ENCODE results near the gene RGS12.

RGS12 gene, protein sequence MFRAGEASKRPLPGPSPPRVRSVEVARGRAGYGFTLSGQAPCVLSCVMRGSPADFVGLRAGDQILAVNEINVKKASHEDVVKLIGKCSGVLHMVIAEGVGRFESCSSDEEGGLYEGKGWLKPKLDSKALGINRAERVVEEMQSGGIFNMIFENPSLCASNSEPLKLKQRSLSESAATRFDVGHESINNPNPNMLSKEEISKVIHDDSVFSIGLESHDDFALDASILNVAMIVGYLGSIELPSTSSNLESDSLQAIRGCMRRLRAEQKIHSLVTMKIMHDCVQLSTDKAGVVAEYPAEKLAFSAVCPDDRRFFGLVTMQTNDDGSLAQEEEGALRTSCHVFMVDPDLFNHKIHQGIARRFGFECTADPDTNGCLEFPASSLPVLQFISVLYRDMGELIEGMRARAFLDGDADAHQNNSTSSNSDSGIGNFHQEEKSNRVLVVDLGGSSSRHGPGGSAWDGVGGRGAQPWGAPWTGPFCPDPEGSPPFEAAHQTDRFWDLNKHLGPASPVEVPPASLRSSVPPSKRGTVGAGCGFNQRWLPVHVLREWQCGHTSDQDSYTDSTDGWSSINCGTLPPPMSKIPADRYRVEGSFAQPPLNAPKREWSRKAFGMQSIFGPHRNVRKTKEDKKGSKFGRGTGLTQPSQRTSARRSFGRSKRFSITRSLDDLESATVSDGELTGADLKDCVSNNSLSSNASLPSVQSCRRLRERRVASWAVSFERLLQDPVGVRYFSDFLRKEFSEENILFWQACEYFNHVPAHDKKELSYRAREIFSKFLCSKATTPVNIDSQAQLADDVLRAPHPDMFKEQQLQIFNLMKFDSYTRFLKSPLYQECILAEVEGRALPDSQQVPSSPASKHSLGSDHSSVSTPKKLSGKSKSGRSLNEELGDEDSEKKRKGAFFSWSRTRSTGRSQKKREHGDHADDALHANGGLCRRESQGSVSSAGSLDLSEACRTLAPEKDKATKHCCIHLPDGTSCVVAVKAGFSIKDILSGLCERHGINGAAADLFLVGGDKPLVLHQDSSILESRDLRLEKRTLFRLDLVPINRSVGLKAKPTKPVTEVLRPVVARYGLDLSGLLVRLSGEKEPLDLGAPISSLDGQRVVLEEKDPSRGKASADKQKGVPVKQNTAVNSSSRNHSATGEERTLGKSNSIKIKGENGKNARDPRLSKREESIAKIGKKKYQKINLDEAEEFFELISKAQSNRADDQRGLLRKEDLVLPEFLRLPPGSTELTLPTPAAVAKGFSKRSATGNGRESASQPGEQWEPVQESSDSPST (N-terminal part only)

DNA sequence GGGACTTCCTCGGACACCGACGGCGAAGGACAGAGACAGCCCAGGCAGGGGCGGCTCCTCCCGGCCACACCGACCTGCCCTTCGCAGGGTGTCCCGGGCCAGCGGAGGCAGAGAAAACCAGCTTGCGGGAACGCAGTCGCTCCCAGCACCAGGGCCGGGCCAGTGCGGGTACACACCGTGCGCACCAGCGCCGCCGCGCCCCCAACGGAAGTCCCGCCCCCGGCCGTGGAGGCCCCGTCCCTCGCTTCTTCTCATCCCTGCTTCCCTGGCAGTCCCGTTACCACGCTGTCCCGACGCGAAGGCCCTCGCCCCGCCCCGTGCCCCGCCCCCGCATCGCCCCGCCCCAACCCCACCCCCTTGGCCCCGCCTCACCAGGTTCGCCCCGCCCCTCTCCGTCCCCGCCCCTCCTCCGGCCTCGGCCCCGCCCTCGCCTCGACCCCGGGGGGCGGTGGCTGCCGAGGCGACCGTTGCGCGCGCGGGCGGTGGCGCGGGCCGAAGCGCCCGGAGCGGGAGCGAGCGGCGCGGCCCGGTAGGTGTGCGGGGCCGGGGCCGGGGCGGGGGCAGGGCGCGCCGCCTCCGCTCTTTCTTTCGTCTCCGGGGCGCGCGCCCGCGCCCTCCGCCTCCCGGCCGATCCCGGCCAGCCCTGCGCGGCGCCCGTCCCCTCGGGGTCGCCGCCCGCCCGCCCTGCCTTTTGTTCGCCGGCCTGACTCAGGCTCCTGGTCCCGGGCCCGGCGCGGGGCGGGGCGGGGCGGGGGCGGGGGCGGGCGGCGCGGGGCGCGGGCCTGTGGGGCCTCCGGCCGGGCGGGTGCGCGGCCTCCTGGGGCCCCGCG is at the start of gene RGS12:
Gene RGS12 (plus strand): TSS at position 451 of the 830 bp plus-strand sequence. CDS start 23,150 bp downstream, outside the sequence.
- FAIRE-seq, result peak; percentile 81

DNA sequence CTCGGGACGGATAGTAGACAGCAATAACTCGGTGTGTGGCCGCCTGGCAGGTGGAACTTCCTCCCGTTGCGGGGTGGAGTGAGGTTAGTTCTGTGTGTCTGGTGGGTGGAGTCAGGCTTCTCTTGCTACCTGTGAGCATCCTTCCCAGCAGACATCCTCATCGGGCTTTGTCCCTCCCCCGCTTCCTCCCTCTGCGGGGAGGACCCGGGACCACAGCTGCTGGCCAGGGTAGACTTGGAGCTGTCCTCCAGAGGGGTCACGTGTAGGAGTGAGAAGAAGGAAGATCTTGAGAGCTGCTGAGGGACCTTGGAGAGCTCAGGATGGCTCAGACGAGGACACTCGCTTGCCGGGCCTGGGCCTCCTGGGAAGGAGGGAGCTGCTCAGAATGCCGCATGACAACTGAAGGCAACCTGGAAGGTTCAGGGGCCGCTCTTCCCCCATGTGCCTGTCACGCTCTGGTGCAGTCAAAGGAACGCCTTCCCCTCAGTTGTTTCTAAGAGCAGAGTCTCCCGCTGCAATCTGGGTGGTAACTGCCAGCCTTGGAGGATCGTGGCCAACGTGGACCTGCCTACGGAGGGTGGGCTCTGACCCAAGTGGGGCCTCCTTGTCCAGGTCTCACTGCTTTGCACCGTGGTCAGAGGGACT is 49.6 kb upstream of the RGS12 start:
- no peak for DNase-seq (ENCODE audit: insufficient read length, low spot score)
- FAIRE-seq, result no peak

More for the DNA sequence above, at the start of gene RGS12:
- DNase-seq (ENCODE audit: insufficient read length, low spot score), result peak; percentile 100

DNA sequence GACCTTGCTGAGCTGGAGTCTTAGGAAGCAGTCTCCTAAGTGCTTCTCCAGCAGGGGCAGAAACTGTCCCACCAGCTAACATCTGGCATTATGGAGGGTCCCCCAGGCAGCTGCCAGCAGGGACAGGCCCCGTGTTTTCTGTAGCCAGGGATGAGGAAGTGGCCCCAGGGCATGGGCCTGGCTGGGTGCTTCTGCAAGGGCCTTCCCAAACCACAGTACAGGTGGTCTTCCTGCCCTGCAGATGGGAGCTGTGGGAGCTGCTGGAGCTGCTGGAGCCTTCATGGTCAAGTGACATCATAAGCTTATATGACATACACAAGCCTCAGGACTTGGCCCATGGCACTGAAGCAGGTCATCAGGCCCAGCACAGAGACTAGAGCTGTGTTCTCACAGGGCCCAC is 48.8 kb upstream of the RGS12 start:
- no peak for FAIRE-seq
- no peak for DNase-seq (ENCODE audit: insufficient read length, low spot score)

DNA sequence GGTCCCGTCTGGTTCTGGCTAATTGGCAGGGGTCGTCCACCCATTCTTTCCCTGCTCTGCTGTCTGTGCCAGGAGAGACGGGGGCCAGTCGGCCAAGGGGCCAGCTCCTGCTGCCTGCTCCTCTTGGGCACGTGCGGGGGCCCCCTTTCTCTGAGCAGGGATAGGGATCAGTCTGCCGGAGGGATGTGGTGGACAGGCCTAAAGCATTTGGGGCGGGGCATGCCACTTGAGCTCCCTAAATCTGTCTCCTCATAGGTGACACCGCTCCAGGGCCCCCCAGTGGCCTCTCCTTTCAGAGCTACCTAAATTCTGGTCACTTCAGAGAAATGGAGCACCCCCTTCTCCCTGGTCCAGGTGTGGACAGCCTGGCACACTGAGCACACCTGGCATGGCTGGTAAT is 48.1 kb upstream of the RGS12 start:
- FAIRE-seq (no peak), DNase-seq (ENCODE audit: insufficient read length, low spot score) (no peak)

DNA sequence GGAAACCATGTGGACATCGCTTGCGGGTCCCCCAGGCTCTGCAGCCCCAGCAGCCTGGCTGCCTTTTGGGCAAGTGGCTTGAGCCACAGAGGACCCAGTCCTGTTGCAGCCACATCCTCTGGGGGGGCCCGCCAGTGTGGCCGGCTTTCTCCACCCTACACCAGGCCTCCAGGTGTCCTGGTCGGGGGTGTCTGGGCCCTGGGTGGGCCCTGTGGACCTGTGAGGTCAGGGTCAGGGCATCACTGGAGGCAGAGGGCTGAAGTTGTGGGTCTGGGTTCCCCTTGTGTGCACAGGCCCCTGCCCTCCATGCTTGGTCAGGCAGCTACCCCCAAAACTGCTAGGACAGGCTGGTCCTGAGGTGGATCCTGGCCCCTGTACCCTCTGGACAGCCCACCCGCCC is 47.1 kb upstream of the RGS12 start:
- DNase-seq (ENCODE audit: insufficient read length, low spot score), result no peak
- no peak for FAIRE-seq

DNA sequence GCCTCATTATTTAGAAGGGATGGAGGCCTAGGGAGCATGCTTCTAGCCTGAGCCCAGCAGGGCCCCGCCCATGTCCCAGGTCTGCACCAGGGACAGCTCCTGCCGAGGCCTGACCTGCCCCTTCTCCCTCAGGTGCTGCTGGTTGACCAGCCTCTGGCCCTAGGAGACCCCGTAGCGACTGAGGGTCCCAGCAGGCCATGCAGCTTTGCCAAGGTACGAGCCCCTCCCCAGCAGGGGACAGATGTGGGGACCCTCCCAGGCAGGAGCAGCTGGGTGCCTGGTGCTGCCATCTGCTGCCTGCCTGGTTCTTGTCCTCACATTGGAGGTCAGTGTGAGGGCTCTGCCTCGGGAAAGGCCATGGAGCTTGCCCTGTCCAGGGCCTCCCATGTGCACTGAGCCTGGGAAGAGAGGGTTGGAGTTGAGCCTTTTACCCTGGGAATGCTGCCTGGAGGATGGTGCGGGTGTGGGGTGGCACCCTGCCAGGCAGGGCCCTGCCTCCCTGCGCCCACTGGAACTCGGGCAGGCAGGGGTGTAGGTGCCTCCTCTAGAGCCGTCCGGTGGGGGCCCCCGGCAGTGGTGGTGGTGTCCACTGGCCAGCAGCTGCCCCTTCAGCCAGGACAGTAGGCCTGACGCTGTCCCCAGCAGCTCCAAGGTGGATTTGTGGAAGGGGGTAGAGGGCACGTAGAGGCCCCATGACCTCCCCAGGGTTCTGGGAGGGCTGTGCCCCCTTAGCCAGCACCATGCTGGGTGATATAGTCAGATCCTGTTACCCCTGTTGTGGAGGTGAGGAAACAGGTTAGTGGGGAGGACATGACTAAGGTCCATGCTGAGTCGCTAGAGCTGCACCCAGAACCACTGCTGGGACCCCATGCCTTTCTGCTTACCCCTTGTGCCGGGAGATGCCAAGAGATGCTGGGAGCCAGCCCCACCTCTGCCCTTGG is 46.1 kb upstream of the RGS12 start:
- DNase-seq (ENCODE audit: insufficient read length, low spot score) (no peak), FAIRE-seq (no peak)

DNA sequence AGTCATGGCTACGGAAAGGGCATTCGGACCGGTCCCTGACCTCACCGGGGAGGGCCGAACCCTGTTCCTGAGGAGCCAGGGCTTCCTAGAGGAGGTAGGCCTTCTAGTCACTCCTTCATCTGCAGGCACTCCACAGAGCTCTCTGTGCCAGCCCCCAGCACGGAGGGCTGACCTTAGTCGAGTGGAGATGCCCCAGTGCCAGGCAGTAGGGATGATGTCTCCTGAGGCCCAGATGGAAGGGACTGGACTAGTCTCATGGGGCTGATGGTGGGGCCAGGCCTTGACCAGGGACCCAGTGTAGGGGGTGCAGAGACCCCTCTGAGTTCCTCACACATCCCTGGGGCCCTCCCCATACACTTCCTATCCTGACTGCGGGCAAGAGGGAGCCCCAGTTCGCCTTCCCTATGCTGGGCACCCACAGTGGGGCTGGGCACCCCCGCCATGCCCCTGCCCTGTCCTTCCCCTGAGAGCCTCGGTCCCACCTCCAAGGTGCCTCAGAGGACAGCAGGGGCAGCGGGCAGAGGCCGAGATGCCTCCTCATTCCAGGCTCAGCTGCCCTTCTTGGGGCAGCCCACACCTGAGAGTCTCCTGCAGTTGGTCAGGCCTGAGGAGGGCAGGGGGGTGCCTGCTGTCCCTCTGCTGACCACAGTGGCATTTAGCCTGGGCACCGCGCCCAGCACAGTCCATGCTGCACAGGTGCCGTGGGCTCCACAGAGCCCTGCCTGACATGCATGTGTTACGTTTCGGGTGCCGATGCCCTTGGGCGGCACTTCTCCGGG is 45.2 kb upstream of the RGS12 start:
- no peak for DNase-seq (ENCODE audit: insufficient read length, low spot score)
- no peak for FAIRE-seq

DNA sequence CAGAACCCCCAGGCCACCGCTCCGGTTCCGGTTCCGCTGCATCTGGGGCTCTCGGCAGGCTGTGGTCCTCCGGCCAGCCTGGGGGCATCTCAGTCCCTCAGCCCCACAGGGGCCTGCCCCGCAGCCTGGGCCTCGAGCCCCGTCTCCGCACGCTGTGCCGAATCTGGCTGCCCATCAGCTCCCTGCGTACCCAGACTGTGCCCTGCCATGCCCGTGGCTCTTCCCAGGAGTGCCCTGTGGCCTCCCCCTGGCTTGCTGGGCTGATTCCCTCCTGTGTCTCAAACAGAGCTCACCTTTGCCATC is 44.7 kb upstream of the RGS12 start:
- FAIRE-seq (no peak), DNase-seq (ENCODE audit: insufficient read length, low spot score) (no peak)

DNA sequence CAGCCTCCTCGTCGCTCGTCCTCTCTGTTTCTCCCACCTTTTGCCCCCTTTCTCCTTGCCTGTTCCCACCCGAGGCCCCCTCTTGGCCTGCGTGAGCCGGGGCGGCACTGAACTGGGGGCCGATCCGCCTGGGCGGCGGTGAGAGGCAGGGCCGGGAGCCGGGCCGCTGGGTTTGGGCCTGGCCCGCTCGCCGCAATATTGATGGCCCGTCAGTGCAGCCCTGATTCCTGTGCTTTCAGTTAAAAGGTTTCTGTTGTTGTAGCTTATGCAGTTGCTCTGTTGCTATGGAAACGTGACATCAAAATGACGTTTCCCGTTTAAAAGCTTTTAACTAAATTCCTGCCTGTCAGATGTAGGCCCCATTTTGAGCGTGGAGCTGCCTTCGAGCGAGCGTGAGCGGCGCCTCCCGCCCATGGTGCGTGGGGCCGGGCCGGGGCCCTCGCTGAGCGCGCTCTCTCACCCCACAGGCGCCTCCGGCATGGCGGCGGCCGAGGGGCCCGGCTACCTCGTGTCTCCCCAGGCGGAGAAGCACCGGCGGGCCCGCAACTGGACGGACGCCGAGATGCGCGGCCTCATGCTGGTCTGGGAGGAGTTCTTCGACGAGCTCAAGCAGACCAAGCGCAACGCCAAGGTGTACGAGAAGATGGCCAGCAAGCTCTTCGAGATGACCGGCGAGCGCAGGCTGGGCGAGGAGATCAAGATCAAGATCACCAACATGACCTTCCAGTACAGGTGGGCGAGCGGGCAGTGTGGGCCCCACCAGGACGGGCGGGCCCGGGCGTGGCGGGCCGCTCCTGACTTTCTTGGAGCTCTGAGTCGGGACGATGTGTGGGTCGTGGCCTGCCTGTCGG is 43.8 kb upstream of the RGS12 start, which contains the start of gene MSANTD1:
Gene MSANTD1 (plus strand): TSS at position 349 of the 851 bp plus-strand sequence. CDS start 64 bp downstream, at position 413.
- DNase-seq (ENCODE audit: insufficient read length, low spot score), result no peak

DNA sequence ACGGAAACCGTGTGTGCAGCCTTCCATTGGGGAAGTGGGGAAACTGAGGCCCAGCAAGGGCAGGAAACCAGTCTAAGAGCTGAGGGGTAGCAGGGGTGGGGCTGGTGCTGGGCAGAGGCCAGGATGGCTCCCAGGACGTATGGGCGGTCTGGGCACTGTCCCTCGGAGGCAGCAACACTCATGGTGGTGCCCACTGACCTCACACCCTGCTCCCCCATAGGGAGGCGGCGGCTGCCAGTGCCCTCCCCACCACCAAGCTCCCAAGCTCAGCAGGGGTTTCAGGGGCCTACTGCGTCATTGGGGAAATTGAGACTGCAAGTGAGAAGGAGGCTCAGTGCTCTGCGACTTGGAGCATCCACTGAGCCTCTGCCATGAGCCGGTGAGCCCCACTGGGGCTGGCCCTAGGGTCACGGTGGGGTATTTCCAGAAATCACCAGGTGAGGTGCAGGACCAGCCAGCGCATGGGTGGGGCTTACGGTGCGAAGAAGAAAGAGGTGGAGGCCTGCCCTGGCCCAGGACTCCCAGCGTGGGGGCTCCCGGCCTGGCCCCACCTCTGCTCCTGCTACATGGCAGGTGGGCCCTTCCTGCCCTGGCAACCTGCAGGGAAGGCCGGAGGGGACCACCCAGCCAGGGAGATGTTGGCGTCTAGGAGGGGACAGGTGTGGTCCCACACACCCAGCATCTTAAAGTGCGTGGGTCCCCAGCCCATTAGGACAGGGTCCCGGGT is 42.9 kb upstream of the RGS12 start:
- no peak for DNase-seq (ENCODE audit: insufficient read length, low spot score)
- FAIRE-seq, result no peak

More for the DNA sequence above, 43.8 kb upstream of the RGS12 start, which contains the start of gene MSANTD1:
- no peak for FAIRE-seq

DNA sequence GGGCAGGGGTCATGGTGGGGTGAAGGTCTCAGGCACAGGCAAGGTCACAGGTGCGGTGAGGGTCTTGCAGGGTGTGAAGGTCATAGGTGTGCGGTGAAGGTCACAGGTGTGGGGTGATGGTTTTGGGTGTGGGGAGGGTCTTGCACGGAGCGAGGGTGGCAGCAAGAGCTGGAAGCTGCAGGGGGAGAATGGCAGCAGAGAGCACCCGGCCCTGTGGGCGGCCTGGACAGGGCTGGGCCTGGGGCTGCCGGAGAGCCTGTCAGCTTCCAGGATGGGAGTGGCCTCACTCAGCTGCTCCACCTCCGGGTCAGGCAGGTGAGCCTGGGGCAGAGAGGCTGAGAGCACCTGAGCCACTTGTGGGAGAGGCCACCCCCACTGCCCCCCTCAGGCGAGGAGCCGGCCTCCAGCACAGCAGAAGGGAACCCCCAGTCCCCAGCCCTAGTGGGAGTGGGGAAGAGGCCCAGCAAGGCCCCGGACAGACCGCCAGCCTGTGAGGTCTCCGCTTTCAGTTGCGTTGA is 42.3 kb upstream of the RGS12 start:
- DNase-seq (ENCODE audit: insufficient read length, low spot score) (no peak), FAIRE-seq (no peak)

DNA sequence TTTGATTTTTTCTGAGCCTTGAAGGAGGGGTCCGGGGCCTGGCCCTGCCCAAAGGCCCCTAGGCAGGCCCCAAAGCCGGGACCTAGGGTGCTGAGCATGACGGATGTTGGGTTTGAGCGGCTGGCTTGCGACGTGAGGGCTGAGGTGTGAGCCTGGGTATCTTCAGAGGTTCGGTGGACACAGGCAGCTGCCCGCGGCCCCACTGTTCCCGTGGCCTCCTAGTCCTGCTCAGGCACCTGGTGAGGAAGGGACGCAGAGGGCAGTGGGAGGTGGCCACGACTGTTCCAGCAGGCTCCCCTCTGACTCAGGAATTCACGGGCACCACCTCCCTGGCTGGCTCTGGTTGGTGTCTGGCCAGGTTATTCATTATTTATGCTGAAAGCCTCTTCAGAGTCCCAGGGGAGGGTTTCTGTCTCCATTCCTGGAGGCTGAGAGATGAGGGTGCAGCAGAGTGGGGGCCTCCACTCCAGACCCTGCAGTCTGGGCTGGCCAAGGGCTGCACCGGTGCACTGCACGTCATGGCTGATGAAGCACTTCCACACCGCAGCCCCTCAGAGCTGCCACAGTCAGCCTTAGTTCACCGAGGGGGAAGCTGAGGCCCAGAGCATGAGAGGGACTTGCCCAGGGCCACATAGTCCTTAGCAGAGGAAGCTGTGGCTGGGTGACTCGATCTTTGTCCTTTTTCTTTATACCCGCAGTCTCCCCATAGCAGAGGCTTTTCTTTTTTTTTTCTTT is 41.7 kb upstream of the RGS12 start:
- DNase-seq (ENCODE audit: insufficient read length, low spot score) (no peak), FAIRE-seq (no peak)

DNA sequence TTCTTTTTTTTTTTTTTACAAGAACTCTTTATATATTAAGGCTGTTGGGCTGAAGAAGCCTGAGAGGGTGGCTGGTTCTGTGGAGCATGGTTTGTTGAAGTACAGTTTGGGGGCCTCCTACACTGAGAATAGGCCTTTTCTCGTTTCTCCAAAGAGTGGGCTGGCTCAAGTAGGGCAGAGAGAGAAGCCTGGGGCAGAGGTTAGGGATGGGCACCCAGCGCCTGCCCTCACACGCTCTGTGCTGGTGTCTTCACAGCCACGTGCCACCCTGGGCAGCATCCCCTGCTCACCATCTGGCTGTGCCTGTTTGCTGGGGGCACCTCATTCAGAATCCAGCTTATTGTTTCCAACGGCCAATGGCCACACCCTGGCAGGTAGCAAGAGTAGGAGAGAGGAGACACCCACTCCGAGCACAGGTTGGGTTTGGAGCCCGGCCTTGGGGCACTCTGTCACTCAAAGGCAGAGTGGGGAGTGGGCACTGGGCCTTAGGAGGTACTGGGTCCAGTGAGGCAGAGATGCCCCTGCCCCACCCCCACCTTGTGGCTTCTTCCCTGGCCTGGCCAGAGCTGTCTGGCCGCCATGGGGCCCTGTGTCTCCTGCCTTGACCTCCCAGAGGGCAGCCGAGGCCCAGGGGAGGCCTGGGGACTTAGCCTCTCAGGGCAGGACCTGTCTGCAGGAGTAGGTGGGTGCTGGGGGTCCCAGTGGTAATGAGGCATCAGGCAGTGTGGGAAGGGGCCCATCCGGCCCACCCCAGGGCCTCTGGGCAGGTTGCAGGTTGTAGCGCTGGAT is 40.9 kb upstream of the RGS12 start:
- FAIRE-seq, result no peak

DNA sequence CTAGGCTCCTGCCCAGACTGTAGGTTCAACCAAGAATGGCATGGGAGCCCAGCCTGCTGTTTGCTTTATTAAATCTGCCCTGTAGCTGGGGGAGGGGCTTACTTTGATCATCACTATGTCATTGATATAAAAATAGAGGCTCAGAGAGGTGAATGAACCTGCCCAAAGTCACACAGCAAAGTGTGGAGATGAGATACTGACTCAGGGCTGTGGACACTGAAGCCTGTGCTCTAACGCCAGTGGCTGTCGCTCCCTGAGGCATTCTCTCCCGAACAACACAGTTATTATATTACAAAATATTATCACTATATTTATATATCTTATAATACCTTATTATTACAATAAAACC is 40.4 kb upstream of the RGS12 start:
- no peak for DNase-seq (ENCODE audit: insufficient read length, low spot score)
- no peak for FAIRE-seq

More for the DNA sequence above, 40.9 kb upstream of the RGS12 start:
- DNase-seq (ENCODE audit: insufficient read length, low spot score), result no peak
